IMR-90 (cell line): ENCODE measurements around the gene RNASE12. TPM values are rescaled to one million over a fixed set of nuclear protein-coding genes. Genes with fewer than 3 reads are reported as not detected.

Experiments
- ATAC-seq: fragments of 200-7000 bp; cut with Tn5 transposase; 2 replicates; pipeline ENCODE4 v1.9.1; 2020; ENCODE audit warnings: low read depth, mild to moderate bottlenecking, moderate library complexity
- BruUV-seq: library from RNA; stranded (reverse); fragments of 400-500 nt; replicated peaks from 2 replicates; lab custom pipeline; 2021; lab: Mats Ljungman, UMichigan
- CTCF ChIA-PET: fragments of 300-600 bp; formaldehyde crosslinking; extraction: SDS; loops from one replicate; lab custom pipeline; 2021; ENCODE audit warnings: antibody characterized with exemption; lab: Yijun Ruan, JAX
- POLR2A ChIA-PET: fragments of 300-600 bp; sonication (Branson Sonifier 250); formaldehyde crosslinking; loops from one replicate; lab custom pipeline; 2022; ENCODE audit warnings: antibody characterized with exemption; ENCODE audit not compliant: unreplicated experiment; lab: Charles Lee
- DNase-seq: peaks from one replicate; pipeline ENCODE4 v3.0.0; 2013
- H2AFZ ChIP-seq: replicated peaks from 2 replicates; pipeline ENCODE3; 2013; ENCODE audit warnings: low read length, mild to moderate bottlenecking; ENCODE audit not compliant: poor library complexity
- H2AK5ac ChIP-seq: 2 replicates; pipeline ENCODE4 v1.6.1; 2013; ENCODE audit warnings: low read depth, low read length, inconsistent platforms
- H2AK9ac ChIP-seq: replicated peaks from 2 replicates; pipeline ENCODE3; 2013; ENCODE audit warnings: mild to moderate bottlenecking, low read depth, low read length, moderate library complexity; ENCODE audit not compliant: poor library complexity
- H2BK120ac ChIP-seq: 2 replicates; pipeline ENCODE4 v1.6.1; 2013; ENCODE audit warnings: low read depth, low read length, inconsistent platforms
- H2BK15ac ChIP-seq: 3 replicates; pipeline ENCODE4 v1.6.1; 2013; ENCODE audit warnings: low read depth, low read length, inconsistent platforms
- H2BK20ac ChIP-seq: 2 replicates; pipeline ENCODE4 v1.6.1; 2013; ENCODE audit warnings: low read depth, mild to moderate bottlenecking, inconsistent platforms, low read length, moderate library complexity
- H2BK5ac ChIP-seq: 2 replicates; pipeline ENCODE4 v1.6.1; 2013; ENCODE audit warnings: mild to moderate bottlenecking, low read depth, low read length, inconsistent platforms; ENCODE audit not compliant: poor library complexity, severe bottlenecking
- H3K14ac ChIP-seq: replicated peaks from 2 replicates; pipeline ENCODE4 v1.6.1; 2013; ENCODE audit warnings: low read depth, low read length, inconsistent platforms
- H3K18ac ChIP-seq: 2 replicates; pipeline ENCODE4 v1.6.1; 2013; ENCODE audit warnings: low read depth, low read length, control low read depth
- H3K23ac ChIP-seq: 2 replicates; pipeline ENCODE4 v1.6.1; 2013; ENCODE audit warnings: low read depth, low read length, inconsistent platforms
- H3K27ac ChIP-seq: 2 replicates; pipeline ENCODE4 v1.5.1; 2013; ENCODE audit warnings: mild to moderate bottlenecking, control low read depth, low read length; ENCODE audit not compliant: insufficient read depth
- H3K27me3 ChIP-seq: 2 replicates; pipeline ENCODE4 v1.6.1; 2013; ENCODE audit warnings: low read length; ENCODE audit not compliant: control insufficient read depth, insufficient read depth
- H3K36me3 ChIP-seq: 2 replicates; pipeline ENCODE4 v1.6.1; 2013; ENCODE audit warnings: low read length, mixed read lengths; ENCODE audit not compliant: control insufficient read depth, insufficient read depth
- H3K4ac ChIP-seq: 2 replicates; pipeline ENCODE4 v1.6.1; 2013; ENCODE audit warnings: low read depth, low read length, inconsistent platforms
- H3K4me1 ChIP-seq: 2 replicates; pipeline ENCODE4 v1.6.1; 2013; ENCODE audit warnings: low read length, mixed read lengths; ENCODE audit not compliant: control insufficient read depth, insufficient read depth
- H3K4me2 ChIP-seq: 2 replicates; pipeline ENCODE4 v1.6.1; 2013; ENCODE audit warnings: low read depth, mild to moderate bottlenecking, control low read depth, low read length, moderate library complexity
- H3K4me3 ChIP-seq: 2 replicates; pipeline ENCODE4 v1.5.1; 2013; ENCODE audit warnings: low read depth, mild to moderate bottlenecking, control low read depth, low read length, moderate library complexity; ENCODE audit not compliant: insufficient read depth
- H3K56ac ChIP-seq: 2 replicates; pipeline ENCODE4 v1.6.1; 2013; ENCODE audit warnings: low read length, inconsistent platforms; ENCODE audit not compliant: insufficient read depth; ENCODE audit errors: extremely low read depth
- H3K79me1 ChIP-seq, 2 experiments: 2 replicates each; pipeline ENCODE4 v1.6.1; 2013; ENCODE audit warnings: low read length in 2 of 2, inconsistent platforms in 1 of 2, low read depth in 1 of 2
- H3K9ac ChIP-seq: 2 replicates; pipeline ENCODE4 v1.6.1; 2013; ENCODE audit warnings: low read depth, low read length, control low read depth
- H3K9me1 ChIP-seq: 2 replicates; pipeline ENCODE4 v1.6.1; 2013; ENCODE audit warnings: low read length, inconsistent platforms; ENCODE audit not compliant: insufficient read depth
- H3K9me3 ChIP-seq: 2 replicates; pipeline ENCODE4 v1.6.1; 2013; ENCODE audit warnings: low read length; ENCODE audit not compliant: control insufficient read depth, insufficient read depth
- H4K20me1 ChIP-seq: 2 replicates; pipeline ENCODE4 v1.6.1; 2013; ENCODE audit warnings: low read length, inconsistent platforms; ENCODE audit not compliant: insufficient read depth
- H4K5ac ChIP-seq: 2 replicates; pipeline ENCODE4 v1.6.1; 2013; ENCODE audit warnings: mild to moderate bottlenecking, low read depth, low read length, control low read depth
- H4K8ac ChIP-seq, 2 experiments: 2 replicates each; pipeline ENCODE4 v1.6.1; 2013; ENCODE audit warnings: low read depth in 2 of 2, low read length in 2 of 2, control low read depth in 1 of 2, inconsistent platforms in 1 of 2
- H4K91ac ChIP-seq: 2 replicates; pipeline ENCODE4 v1.6.1; 2013; ENCODE audit warnings: low read depth, low read length, inconsistent platforms; ENCODE audit not compliant: insufficient read depth
- BHLHE40 ChIP-seq: fragments of 150-350 bp; IDR thresholded peaks from 2 replicates; pipeline ENCODE4 v1.6.1; 2016; ENCODE audit warnings: mild to moderate bottlenecking, low read depth, low read length
- CEBPB ChIP-seq: IDR thresholded peaks from 2 replicates; pipeline ENCODE4 v1.6.1; 2012; ENCODE audit warnings: low read depth, low read length, improper control_type of control experiment
- CHD1 ChIP-seq: IDR thresholded peaks from 2 replicates; pipeline ENCODE4 v1.6.1; 2012; ENCODE audit warnings: low read depth, low read length, improper control_type of control experiment
- CTCF ChIP-seq: conservative IDR thresholded peaks from 2 replicates; pipeline ENCODE4 v1.5.1; 2012; ENCODE audit warnings: mild to moderate bottlenecking, low read depth, low read length, improper control_type of control experiment
- ELK1 ChIP-seq: fragments of 150-350 bp; IDR thresholded peaks from 2 replicates; pipeline ENCODE4 v1.6.1; 2016; ENCODE audit warnings: low read depth, mild to moderate bottlenecking, low read length, moderate library complexity, borderline replicate concordance
- FOS ChIP-seq: fragments of 150-350 bp; IDR thresholded peaks from 2 replicates; pipeline ENCODE4 v1.6.1; 2016; ENCODE audit warnings: low read depth, low read length
- MAFK ChIP-seq: IDR thresholded peaks from 2 replicates; pipeline ENCODE4 v1.6.1; 2012; ENCODE audit warnings: low read depth, low read length, improper control_type of control experiment
- MAZ ChIP-seq: IDR thresholded peaks from 2 replicates; pipeline ENCODE4 v1.6.1; 2012; ENCODE audit warnings: low read depth, mild to moderate bottlenecking, low read length, improper control_type of control experiment, moderate library complexity, borderline replicate concordance
- MXI1 ChIP-seq: IDR thresholded peaks from 2 replicates; pipeline ENCODE4 v1.6.1; 2012; ENCODE audit warnings: low read depth, mild to moderate bottlenecking, low read length, moderate library complexity, borderline replicate concordance
- NFE2L2 ChIP-seq: fragments of 150-350 bp; IDR thresholded peaks from 2 replicates; pipeline ENCODE4 v1.6.1; 2016; ENCODE audit warnings: low read depth, mild to moderate bottlenecking, low read length
- POLR2A ChIP-seq: IDR thresholded peaks from 2 replicates; pipeline ENCODE4 v1.6.1; 2012; ENCODE audit warnings: mild to moderate bottlenecking, low read depth, low read length
- RAD21 ChIP-seq: IDR thresholded peaks from 2 replicates; pipeline ENCODE4 v1.6.1; 2012; ENCODE audit warnings: low read length, improper control_type of control experiment
- RCOR1 ChIP-seq: IDR thresholded peaks from 2 replicates; pipeline ENCODE4 v1.6.1; 2012; ENCODE audit warnings: mild to moderate bottlenecking, low read length, improper control_type of control experiment; ENCODE audit not compliant: insufficient replicate concordance
- RFX5 ChIP-seq: IDR thresholded peaks from 2 replicates; pipeline ENCODE4 v1.8.0; 2012; ENCODE audit warnings: low read depth, mild to moderate bottlenecking, low read length, moderate library complexity
- USF2 ChIP-seq: fragments of 150-350 bp; IDR thresholded peaks from 2 replicates; pipeline ENCODE4 v1.6.1; 2017; ENCODE audit warnings: mild to moderate bottlenecking, antibody characterized with exemption, low read length, low read depth
- WGBS, 2 experiments: methylation state at CpG; one replicate each; pipeline versions ENCODE4 v1.1.5 to v1.1.7; 2013; ENCODE audit warnings: missing lambda C conversion rate in 2 of 2; ENCODE audit not compliant: insufficient read length in 1 of 2; ENCODE audit errors: extremely low coverage in 2 of 2; 5-methylcytosine and 5-hydroxymethylcytosine counted together
- dilution Hi-C: fragments of 300-500 bp; cut with HindIII; formaldehyde crosslinking; loops from one replicate; pipeline ENCODE4 v1.14.3; 2018; ENCODE audit warnings: low sequenced_read_pairs; ENCODE audit not compliant: unreplicated experiment
- in situ Hi-C: fragments of 300-500 bp; cut with MboI; formaldehyde crosslinking; loops from 3 replicates; pipeline ENCODE4 v1.14.3; 2019; ENCODE audit warnings: low sequenced_read_pairs, inconsistent platforms, mixed read lengths
- intact Hi-C: fragments of 100-400 bp; cut with micrococcal nuclease; formaldehyde crosslinking; loops from 2 replicates; pipeline ENCODE4 v1.10.0; 2022
- polyA plus RNA-seq, 3 experiments: library from polyadenylated mRNA; depleted of rRNA; stranded (reverse); fragments of >200 nt; gene quantifications; 2 replicates each; pipeline ENCODE4 v1.2.3, GENCODE V29; 2012; ENCODE audit warnings: low replicate concordance in 1 of 3
- total RNA-seq: library from RNA; depleted of rRNA; stranded (reverse); fragments of >200 nt; gene quantifications from 2 replicates; pipeline ENCODE4 v1.2.3, GENCODE V29; 2012

Gene RNASE12
- total and polyA plus RNA-seq, 2 of the 4 experiments (the other 2 are of a cell fraction), result not detected

GRCh38 chr14:20587489-20588154 lies 3.6 kb downstream of the RNASE12 start, which contains the start of gene RNASE11:
Gene RNASE11, minus strand, starts transcription at chr14:20588001.
- TF ChIP-seq MAZ (no peak), RFX5 (no peak), MAFK (no peak), CTCF (no peak), CHD1 (no peak), BHLHE40 (no peak), CEBPB (no peak), MXI1 (no peak), RCOR1 (no peak), NFE2L2 (no peak), USF2 (no peak), ELK1 (no peak), RAD21 (no peak), POLR2A (no peak), FOS (no peak)
- DNase-seq, result no peak
- Histone ChIP-seq H3K18ac (no peak within 1 kb of the TSS), H3K23ac (no peak within 1 kb of the TSS), H3K9me3 (no peaks in the 10 kb centered on the region), H2BK15ac (no peak within 1 kb of the TSS), H4K20me1 (no peaks in the 10 kb centered on the region), H3K79me1 (no peaks in the 10 kb centered on the region), H2BK120ac (no peak within 1 kb of the TSS), H3K4me3 (no peak within 1 kb of the TSS), H3K4me2 (no peak within 1 kb of the TSS), H4K8ac (no peak within 1 kb of the TSS), H3K9me1 (no peaks in the 10 kb centered on the region), H2AK5ac (no peak within 1 kb of the TSS), H3K9ac (no peak within 1 kb of the TSS), H2AK9ac (no peak within 1 kb of the TSS), H3K4ac (no peak within 1 kb of the TSS), H3K27ac (no peak within 1 kb of the TSS), H3K56ac (no peak within 1 kb of the TSS), H4K91ac (no peak within 1 kb of the TSS), H3K36me3 (no peaks in the 10 kb centered on the region), H2AFZ (no peak within 1 kb of the TSS), H4K5ac (no peak within 1 kb of the TSS), H3K27me3 (peaks cover 5% of the 10 kb centered on the region), H3K14ac (no peak within 1 kb of the TSS), H2BK5ac (no peak within 1 kb of the TSS), H3K4me1 (no peaks in the 10 kb centered on the region), H2BK20ac (no peak within 1 kb of the TSS)
- POLR2A ChIA-PET, result no interaction called here
- in situ Hi-C loops (no loop called here), intact Hi-C loops (no loop called here), dilution Hi-C loops (no loop called here)
- BruUV-seq, result no TSS peak
- CTCF ChIA-PET, result no interaction called here
- WGBS, 2 experiments, result 72% methylated on average over 4 of the region's 6 CpGs; no CpG with 5 or more reads in 1 of the 2 experiments
- no peak for ATAC-seq
